B cell (primary cell): ENCODE measurements around the gene ZRANB1. TPM values are rescaled to one million over a fixed set of nuclear protein-coding genes. Genes with fewer than 3 reads are reported as not detected.

ENCODE experiments used
- ATAC-seq: fragments of 200-7000 bp; cut with Tn5 transposase; one replicate; pipeline ENCODE4 v1.10.0; 2021; ENCODE audit warnings: low read depth, mild to moderate bottlenecking, moderate number of reproducible peaks, moderate library complexity
- CTCF ChIA-PET: fragments of 350-600 bp; sonication (Branson Sonifier 250); formaldehyde crosslinking; loops from one replicate; lab custom pipeline; 2021; ENCODE audit warnings: antibody characterized with exemption, inconsistent platforms; lab: Charles Lee
- POLR2A ChIA-PET: fragments of 350-600 bp; sonication (Branson Sonifier 250); formaldehyde crosslinking; loops from one replicate; lab custom pipeline; 2021; ENCODE audit warnings: antibody characterized with exemption; lab: Charles Lee
- DNase-seq: peaks from one replicate; pipeline ENCODE4 v3.0.0; 2013
- H2AFZ ChIP-seq: 2 replicates; pipeline ENCODE4 v1.6.1; 2012; ENCODE audit warnings: mild to moderate bottlenecking, low read depth, low read length; ENCODE audit not compliant: insufficient read depth, poor library complexity, severe bottlenecking
- H3K27ac ChIP-seq, 2 donors: 1 replicate in 1 of 2; 2 replicates in 1 of 2; pipeline ENCODE4 v1.5.1; 2012 to 2013; ENCODE audit warnings: low read length in 2 of 2, mild to moderate bottlenecking in 2 of 2, moderate library complexity in 1 of 2
- H3K27me3 ChIP-seq, 4 experiments: fragments of 200-600 bp in 1 of 4; sonication (generic) in 1 of 4; replicated peaks in 1 of 4; 1 replicate in 2 of 4; 2 replicates in 2 of 4; pipeline versions ENCODE4 v1.6.1 to v1.7.0; 2013 to 2016; ENCODE audit warnings: low read length in 3 of 4, mild to moderate bottlenecking in 2 of 4, mixed read lengths in 1 of 4, moderate library complexity in 1 of 4; ENCODE audit not compliant: insufficient read depth in 4 of 4, control insufficient read depth in 3 of 4; ENCODE audit errors: control extremely low read depth in 1 of 4
- H3K36me3 ChIP-seq, 2 experiments: replicated peaks in 1 of 2; 1 replicate in 1 of 2; 2 replicates in 1 of 2; pipeline versions ENCODE4 v1.6.1 to v1.7.1; 2013; ENCODE audit warnings: low read length in 1 of 2; ENCODE audit not compliant: insufficient read depth in 2 of 2, control insufficient read depth in 1 of 2; ENCODE audit errors: control extremely low read depth in 1 of 2, extremely low read depth in 1 of 2
- H3K4me1 ChIP-seq, 2 donors: fragments of 200-600 bp in 1 of 2; sonication (generic) in 1 of 2; 1 replicate in 1 of 2; 2 replicates in 1 of 2; pipeline versions ENCODE4 v1.5.1 to v1.6.1; 2013 to 2017; ENCODE audit warnings: low read length in 2 of 2; ENCODE audit not compliant: control insufficient read depth in 2 of 2, insufficient read depth in 2 of 2
- H3K4me2 ChIP-seq: replicated peaks from 2 replicates; pipeline ENCODE3; 2012; ENCODE audit warnings: mild to moderate bottlenecking, low read depth, low read length; ENCODE audit not compliant: poor library complexity, severe bottlenecking
- H3K4me3 ChIP-seq, 5 experiments: fragments of 200-600 bp in 1 of 5; sonication (generic) in 1 of 5; 1 replicate in 3 of 5; 2 replicates in 2 of 5; pipeline versions ENCODE4 v1.5.1 to v1.7.0; 2011 to 2016; ENCODE audit warnings: low read length in 4 of 5, mild to moderate bottlenecking in 4 of 5, low read depth in 2 of 5, control low read depth in 1 of 5, moderate library complexity in 1 of 5; ENCODE audit not compliant: insufficient read depth in 1 of 5; ENCODE audit errors: control extremely low read depth in 1 of 5, extremely low read depth in 1 of 5
- H3K79me2 ChIP-seq: fragments of 200-600 bp; sonication (generic); one replicate; pipeline ENCODE4 v1.6.0; 2016; ENCODE audit warnings: low read length; ENCODE audit not compliant: control insufficient read depth, insufficient read depth
- H3K9ac ChIP-seq: fragments of 200-600 bp; sonication (generic); 2 replicates; pipeline ENCODE4 v1.6.1; 2017; ENCODE audit warnings: mild to moderate bottlenecking, low read length, moderate library complexity
- H3K9me3 ChIP-seq, 3 donors: one replicate each; pipeline versions ENCODE4 v1.6.1 to v1.7.1; 2013; ENCODE audit warnings: low read length in 2 of 3; ENCODE audit not compliant: control insufficient read depth in 2 of 3, insufficient read depth in 1 of 3; ENCODE audit errors: control extremely low read depth in 1 of 3
- H4K20me1 ChIP-seq: 2 replicates; pipeline ENCODE4 v1.6.0; 2012; ENCODE audit warnings: mild to moderate bottlenecking, low read length; ENCODE audit not compliant: insufficient read depth, control insufficient read depth, poor library complexity, severe bottlenecking
- H3K27ac Mint-ChIP-seq: one replicate; pipeline ENCODE4 v1.8.0; 2021; ENCODE audit warnings: mixed read lengths
- H3K27me3 Mint-ChIP-seq: one replicate; pipeline ENCODE4 v1.8.0; 2021; ENCODE audit warnings: mixed read lengths
- H3K4me1 Mint-ChIP-seq: one replicate; pipeline ENCODE4 v1.8.0; 2021; ENCODE audit warnings: mixed read lengths
- H3K4me3 Mint-ChIP-seq: one replicate; pipeline ENCODE4 v1.8.0; 2021; ENCODE audit warnings: mixed read lengths
- H3K9me3 Mint-ChIP-seq: one replicate; pipeline ENCODE4 v1.8.0; 2022; ENCODE audit warnings: mixed read lengths; ENCODE audit not compliant: insufficient read depth
- CTCF ChIP-seq: fragments of 200-600 bp; IDR thresholded peaks from one replicate; pipeline ENCODE4 v1.8.0; 2022; ENCODE audit warnings: antibody characterized with exemption, mild to moderate bottlenecking
- EZH2 ChIP-seq: IDR thresholded peaks from 2 replicates; pipeline ENCODE4 v1.6.1; 2012; ENCODE audit warnings: borderline replicate concordance, low read depth, mild to moderate bottlenecking, moderate library complexity, low read length; ENCODE audit not compliant: insufficient read depth, poor library complexity, severe bottlenecking
- WGBS: methylation state at CpG from one replicate; pipeline ENCODE4 v1.1.5; 2013; ENCODE audit warnings: missing lambda C conversion rate; ENCODE audit not compliant: insufficient coverage; 5-methylcytosine and 5-hydroxymethylcytosine counted together
- intact Hi-C: fragments of 100-400 bp; cut with micrococcal nuclease; formaldehyde crosslinking; loops from one replicate; pipeline ENCODE4 v1.10.0; 2022
- polyA plus RNA-seq: library from polyadenylated mRNA; depleted of rRNA; stranded (reverse); fragments of >200 nt; gene quantifications from 2 replicates; pipeline ENCODE4 v1.2.3, GENCODE V29; 2012
- total RNA-seq, 2 donors: library from RNA; stranded (reverse); fragments of 120-200 nt in 1 of 2; gene quantifications; 1 replicate in 1 of 2; 2 replicates in 1 of 2; pipeline versions ENCODE4 v1.2.3 to v1.2.4, GENCODE V29; 2013 to 2022

The ZRANB1 gene
- total and polyA plus RNA-seq, 2 donors (not counting 1 experiment from before 2014, with no cell fraction given): 6.5 to 28.0 TPM

GRCh38 chr10:124916585-124917427, 25.1 kb upstream of the ZRANB1 start:
- POLR2A ChIA-PET: interaction anchor here (0.8 to 1.1 kb wide), 2 partner anchors 115 to 802 kb away, joined by 3 read pairs; partner anchors contain the start of genes ABRAXAS2 and EDRF1
- intact Hi-C loops: loop anchor here (1.0 to 5.0 kb wide), 8 partner anchors 116 to 1910 kb away; partner anchors contain the start of genes ABRAXAS2, ACADSB, BUB3 and EEF1AKMT2
- Mint-ChIP-seq H3K27ac (peak overlapping the region; percentile 90), H3K27me3 (peaks cover 9% of the 10 kb centered on the region), H3K4me3 (peak overlapping the region; percentile 90), H3K9me3 (no peaks in the 10 kb centered on the region), H3K4me1 (peaks cover 37% of the 10 kb centered on the region)
- no peak for TF ChIP-seq EZH2
- no peak for TF ChIP-seq CTCF
- peak overlapping the region; percentile 63 to 87 (median 79) for H3K4me3 ChIP-seq
- peaks cover 18 to 20% of the 10 kb centered on the region in 2 donors for H3K4me1 ChIP-seq
- WGBS: under 1% methylated on average over 126 of the region's 126 CpGs
- CTCF ChIA-PET: interaction anchor here (1.0 kb wide), 1 partner anchor 91 kb away, joined by 3 read pairs; no protein-coding TSS in a partner anchor
- peak overlapping the region; percentile 85 for H3K9ac ChIP-seq
- H3K27ac ChIP-seq: peak overlapping the region; percentile 81 to 87
- peak overlapping the region; percentile 69 for H2AFZ ChIP-seq
- peak overlapping the region; percentile 88 for H3K4me2 ChIP-seq
- H3K9me3 ChIP-seq: no peaks in the 10 kb centered on the region
- peaks cover 46% of the 10 kb centered on the region for H3K79me2 ChIP-seq
- H4K20me1 ChIP-seq: peaks cover 36% of the 10 kb centered on the region
- peak; percentile 89 for ATAC-seq
- peak; percentile 98 for DNase-seq
- no peaks in the 10 kb centered on the region for H3K36me3 ChIP-seq
- H3K27me3 ChIP-seq: peaks cover 0 to 5% (median 3%) of the 10 kb centered on the region in 4 experiments
